GM19351 (cell line): ENCODE results near the gene TTK.
A peak's percentile ranks its signal among the peaks of the same experiment; 100 is the strongest.

Experiments used
- ATAC-seq: cut with Tn5 transposase; IDR thresholded peaks from one replicate; pipeline ENCODE4 v1.9.1; 2021; ENCODE audit warnings: mild to moderate bottlenecking, moderate library complexity; ENCODE audit not compliant: unreplicated experiment

The TTK gene

GRCh38 chr6:80004173-80005072, at the start of gene TTK:
TTK (plus strand) TSS chr6:80004649; CDS start chr6:80005844, 1,195 bp downstream.
- ATAC-seq = peak; percentile 99

- ATAC-seq = no peak
Observed at GRCh38 chr6:79954849-79955248, 49.6 kb upstream of the TTK start.

- no peak for ATAC-seq
Observed at GRCh38 chr6:79964607-79965081, 39.8 kb upstream of the TTK start.

GRCh38 chr6:79967178-79967577, 37.3 kb upstream of the TTK start:
- no peak for ATAC-seq

- no peak for ATAC-seq
Observed at GRCh38 chr6:79969784-79970183, 34.7 kb upstream of the TTK start.

- ATAC-seq = no peak
Observed at GRCh38 chr6:79971193-79971592, 33.3 kb upstream of the TTK start.

- ATAC-seq = no peak
Observed at GRCh38 chr6:79981652-79982051, 22.8 kb upstream of the TTK start.

- ATAC-seq = peak; percentile 46
Observed at GRCh38 chr6:79984261-79984660, 20.2 kb upstream of the TTK start.

- no peak for ATAC-seq
Observed at GRCh38 chr6:79985128-79985527, 19.3 kb upstream of the TTK start.

- ATAC-seq = no peak
Observed at GRCh38 chr6:79989641-79990040, 14.8 kb upstream of the TTK start.

- ATAC-seq = no peak
Observed at GRCh38 chr6:79993012-79993910, 11.2 kb upstream of the TTK start.

- no peak for ATAC-seq
Observed at GRCh38 chr6:79993911-79994309, 10.5 kb upstream of the TTK start.

GRCh38 chr6:79997728-79998127, 6.7 kb upstream of the TTK start:
- no peak for ATAC-seq

GRCh38 chr6:80001337-80001736, 3.1 kb upstream of the TTK start:
- ATAC-seq = no peak

- peak; percentile 16 for ATAC-seq
Observed at GRCh38 chr6:80003826-80004172, 650 bp upstream of the TTK start.

GRCh38 chr6:80005406-80005805, 957 bp downstream of the TTK start:
- ATAC-seq = no peak

GRCh38 chr6:80006541-80006940, 2.1 kb downstream of the TTK start:
- ATAC-seq = no peak

- ATAC-seq = no peak
Observed at GRCh38 chr6:80009531-80009930, 5.1 kb downstream of the TTK start.

GRCh38 chr6:80010288-80010687, 5.8 kb downstream of the TTK start:
- ATAC-seq = no peak

- no peak for ATAC-seq
Observed at GRCh38 chr6:80015839-80016435, 11.5 kb downstream of the TTK start.

- ATAC-seq = no peak
Observed at GRCh38 chr6:80020381-80021120, 16.1 kb downstream of the TTK start.
